Endothelial cell of umbilical vein (primary cell): Measurements from ENCODE around the gene NGEF. TPM values are rescaled to one million over a fixed set of nuclear protein-coding genes. Genes with fewer than 3 reads are reported as not detected.

Source experiments
- BruUV-seq: library from RNA; stranded (reverse); fragments of 400-500 nt; replicated peaks from 2 replicates; lab custom pipeline; 2021; lab: Mats Ljungman, UMichigan
- CTCF ChIA-PET: fragments of 300-600, 350-600 bp; sonication (Branson Sonifier 250); formaldehyde crosslinking; loops from one replicate; lab custom pipeline; 2021; ENCODE audit warnings: antibody characterized with exemption, inconsistent platforms; lab: Charles Lee
- POLR2A ChIA-PET: fragments of 300-600, 350-600 bp; sonication (Branson Sonifier 250); formaldehyde crosslinking; loops from one replicate; lab custom pipeline; 2021; ENCODE audit warnings: antibody characterized with exemption, inconsistent platforms; lab: Charles Lee
- DNase-seq: peaks from one replicate; pipeline ENCODE4 v3.0.0-alpha.2; 2011; ENCODE audit warnings: low read depth, low spot score
- FAIRE-seq: peaks from 2 replicates; lab custom pipeline; 2011; peaks lifted over from hg19 to GRCh38; lab: Jason Lieb, UNC
- H2AFZ ChIP-seq: 2 replicates; pipeline ENCODE4 v1.6.0; 2012; ENCODE audit warnings: low read depth, low read length, control low read depth, inconsistent platforms
- H3K27ac ChIP-seq: 2 replicates; pipeline ENCODE4 v1.5.1; 2011; ENCODE audit warnings: low read depth, mild to moderate bottlenecking, control low read depth, low read length, moderate library complexity; ENCODE audit not compliant: insufficient read depth
- H3K27me3 ChIP-seq, 2 experiments: 2 replicates each; pipeline versions ENCODE4 v1.6.0 to v1.6.1; 2011; ENCODE audit warnings: low read length in 2 of 2, mixed read lengths in 1 of 2; ENCODE audit not compliant: control insufficient read depth in 2 of 2, insufficient read depth in 2 of 2
- H3K36me3 ChIP-seq, 2 experiments: 2 replicates in 1 of 2; 3 replicates in 1 of 2; pipeline ENCODE4 v1.5.1; 2011; ENCODE audit warnings: low read length in 2 of 2, mild to moderate bottlenecking in 1 of 2, moderate library complexity in 1 of 2; ENCODE audit not compliant: control insufficient read depth in 2 of 2, insufficient read depth in 2 of 2; ENCODE audit errors: extremely low read depth in 1 of 2
- H3K4me1 ChIP-seq: 3 replicates; pipeline ENCODE4 v1.5.1; 2011; ENCODE audit warnings: mild to moderate bottlenecking, low read length; ENCODE audit not compliant: control insufficient read depth, insufficient read depth; ENCODE audit errors: extremely low read depth
- H3K4me2 ChIP-seq: 2 replicates; pipeline ENCODE4 v1.6.1; 2011; ENCODE audit warnings: low read length, control low read depth, mixed read lengths; ENCODE audit not compliant: insufficient read depth
- H3K4me3 ChIP-seq, 3 experiments: fragments of 200-600 bp in 1 of 3; sonication (generic), shearing (Covaris generic) in 1 of 3; replicated peaks in 1 of 3; 2 replicates each; pipeline ENCODE4 v1.5.1; 2011 to 2016; ENCODE audit warnings: control low read depth in 3 of 3, low read length in 3 of 3, mild to moderate bottlenecking in 2 of 3, inconsistent platforms in 1 of 3, low read depth in 1 of 3, moderate library complexity in 1 of 3; ENCODE audit not compliant: insufficient read depth in 1 of 3
- H3K79me2 ChIP-seq: 2 replicates; pipeline ENCODE4 v1.6.0; 2012; ENCODE audit warnings: low read length, inconsistent platforms; ENCODE audit not compliant: control insufficient read depth, insufficient read depth
- H3K9ac ChIP-seq: replicated peaks from 2 replicates; pipeline ENCODE3; 2011; ENCODE audit warnings: low read length, control low read depth; ENCODE audit not compliant: insufficient read depth; ENCODE audit errors: extremely low read depth
- H3K9me1 ChIP-seq: replicated peaks from 3 replicates; pipeline ENCODE4 v1.6.0; 2011; ENCODE audit warnings: mild to moderate bottlenecking, low read length; ENCODE audit not compliant: control insufficient read depth, insufficient read depth; ENCODE audit errors: extremely low read depth
- H3K9me3 ChIP-seq: replicated peaks from 2 replicates; pipeline ENCODE4 v1.5.1; 2012; ENCODE audit warnings: low read length, inconsistent platforms; ENCODE audit not compliant: control insufficient read depth, insufficient read depth
- H4K20me1 ChIP-seq: replicated peaks from 2 replicates; pipeline ENCODE3; 2011; ENCODE audit warnings: mild to moderate bottlenecking, low read length; ENCODE audit not compliant: control insufficient read depth, insufficient read depth; ENCODE audit errors: extremely low read depth
- EZH2 ChIP-seq: IDR thresholded peaks from 2 replicates; pipeline ENCODE4 v1.6.1; 2012; ENCODE audit warnings: borderline replicate concordance, low read depth, mild to moderate bottlenecking, moderate library complexity, low read length, inconsistent platforms; ENCODE audit not compliant: severe bottlenecking
- FOS ChIP-seq: IDR thresholded peaks from 2 replicates; pipeline ENCODE4 v1.6.1; 2011; ENCODE audit warnings: mild to moderate bottlenecking, low read length, moderate library complexity, borderline replicate concordance; ENCODE audit not compliant: insufficient read depth
- GATA2 ChIP-seq: IDR thresholded peaks from 2 replicates; pipeline ENCODE4 v1.7.0; 2011; ENCODE audit warnings: low read depth, mild to moderate bottlenecking, moderate library complexity, mixed read lengths, low read length; ENCODE audit not compliant: insufficient read length, insufficient read depth
- JUN ChIP-seq: IDR thresholded peaks from 2 replicates; pipeline ENCODE4 v1.6.1; 2011; ENCODE audit warnings: borderline replicate concordance, low read depth; ENCODE audit not compliant: insufficient read length, insufficient read depth
- MYC ChIP-seq: IDR thresholded peaks from one replicate; pipeline ENCODE4 v1.6.1; 2011; ENCODE audit warnings: mild to moderate bottlenecking, low read depth, low read length
- POLR2A ChIP-seq: IDR thresholded peaks from 2 replicates; pipeline ENCODE4 v1.6.1; 2012; ENCODE audit warnings: low read depth, mild to moderate bottlenecking, control low read depth, low read length
- POLR2AphosphoS5 ChIP-seq: IDR thresholded peaks from 2 replicates; pipeline ENCODE4 v1.6.1; 2012; ENCODE audit warnings: low read depth, mild to moderate bottlenecking, control low read depth, low read length, moderate library complexity; ENCODE audit not compliant: insufficient read depth
- dilution Hi-C: fragments of 300-500 bp; cut with MboI; formaldehyde crosslinking; loops from one replicate; pipeline ENCODE4 v1.15.0; 2019; ENCODE audit warnings: low sequenced_read_pairs; ENCODE audit not compliant: extremely low pct_ligation_motif_present
- intact Hi-C: fragments of 100-400 bp; cut with micrococcal nuclease; formaldehyde crosslinking; loops from one replicate; pipeline ENCODE4 v1.10.0; 2022
- polyA plus RNA-seq, 4 experiments: library from polyadenylated mRNA; depleted of rRNA in 3 of 4; stranded (reverse) in 3 of 4; unstranded in 1 of 4; fragments of >200 nt; gene quantifications; 2 replicates each; pipeline versions ENCODE4 v1.2.1 to v1.2.3, GENCODE V29; 2011 to 2012; ENCODE audit warnings: missing spikeins in 1 of 4
- total RNA-seq: library from RNA; stranded (reverse); gene quantifications from 2 replicates; pipeline ENCODE4 v1.2.3, GENCODE V29; 2021
- TF ChIP-seq, protein P1 (sequence below), 2 donors: IDR thresholded peaks; 1 replicate in 1 of 2; 2 replicates in 1 of 2; pipeline ENCODE4 v1.5.1; 2011; ENCODE audit warnings: low read length in 2 of 2, mild to moderate bottlenecking in 2 of 2, moderate library complexity in 2 of 2, control low read depth in 1 of 2, inconsistent platforms in 1 of 2, low read depth in 1 of 2; ENCODE audit not compliant: insufficient read depth in 1 of 2; ENCODE audit errors: extremely low read depth in 1 of 2
- TF ChIP-seq, protein P2 (sequence below): IDR thresholded peaks from 2 replicates; pipeline ENCODE4 v1.6.1; 2011; ENCODE audit not compliant: insufficient read depth, insufficient read length

The NGEF gene
- total and polyA plus RNA-seq, 2 donors (not counting 3 experiments of a cell fraction or from before 2014, with no cell fraction given) = 0.22 to 0.41 TPM

DNA sequence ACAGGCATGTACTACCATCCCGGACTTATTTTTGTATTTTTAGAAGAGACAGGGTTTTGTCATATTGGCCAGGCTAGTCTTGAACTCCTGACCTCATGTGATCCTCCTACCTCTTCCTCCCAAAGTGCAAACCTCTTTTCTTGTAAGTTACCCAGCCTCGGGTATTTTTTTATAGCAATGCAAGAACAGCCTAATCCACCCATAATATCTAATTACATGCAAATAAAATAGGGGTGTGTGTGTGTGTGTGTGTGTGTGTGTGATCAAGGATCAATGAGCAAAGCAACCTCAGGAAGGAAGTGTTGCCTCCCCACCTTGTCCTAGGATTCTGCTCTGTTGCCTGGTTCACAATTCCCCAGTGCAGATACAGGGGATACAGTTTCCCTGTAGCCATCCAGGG is 45.6 kb downstream of the NGEF start:
- Histone ChIP-seq H3K36me3 (no peaks in the 10 kb centered on the region), H3K9me1 (no peaks in the 10 kb centered on the region), H3K4me2 (no peak overlapping the region), H2AFZ (no peak overlapping the region), H3K4me3 (no peak overlapping the region), H3K9ac (no peak overlapping the region), H3K9me3 (no peaks in the 10 kb centered on the region), H3K4me1 (no peaks in the 10 kb centered on the region), H3K27ac (no peak overlapping the region), H4K20me1 (no peaks in the 10 kb centered on the region), H3K79me2 (no peaks in the 10 kb centered on the region), H3K27me3 (peaks cover 0 to 5% of the 10 kb centered on the region in 2 experiments)
- ChIA-PET CTCF (no interaction called here), POLR2A (no interaction called here)
- dilution Hi-C loops = no loop called here
- TF ChIP-seq GATA2 (no peak), EZH2 (no peak), JUN (no peak), FOS (no peak), POLR2AphosphoS5 (no peak), POLR2A (no peak), MYC (no peak)
- TF ChIP-seq, protein P1, sequence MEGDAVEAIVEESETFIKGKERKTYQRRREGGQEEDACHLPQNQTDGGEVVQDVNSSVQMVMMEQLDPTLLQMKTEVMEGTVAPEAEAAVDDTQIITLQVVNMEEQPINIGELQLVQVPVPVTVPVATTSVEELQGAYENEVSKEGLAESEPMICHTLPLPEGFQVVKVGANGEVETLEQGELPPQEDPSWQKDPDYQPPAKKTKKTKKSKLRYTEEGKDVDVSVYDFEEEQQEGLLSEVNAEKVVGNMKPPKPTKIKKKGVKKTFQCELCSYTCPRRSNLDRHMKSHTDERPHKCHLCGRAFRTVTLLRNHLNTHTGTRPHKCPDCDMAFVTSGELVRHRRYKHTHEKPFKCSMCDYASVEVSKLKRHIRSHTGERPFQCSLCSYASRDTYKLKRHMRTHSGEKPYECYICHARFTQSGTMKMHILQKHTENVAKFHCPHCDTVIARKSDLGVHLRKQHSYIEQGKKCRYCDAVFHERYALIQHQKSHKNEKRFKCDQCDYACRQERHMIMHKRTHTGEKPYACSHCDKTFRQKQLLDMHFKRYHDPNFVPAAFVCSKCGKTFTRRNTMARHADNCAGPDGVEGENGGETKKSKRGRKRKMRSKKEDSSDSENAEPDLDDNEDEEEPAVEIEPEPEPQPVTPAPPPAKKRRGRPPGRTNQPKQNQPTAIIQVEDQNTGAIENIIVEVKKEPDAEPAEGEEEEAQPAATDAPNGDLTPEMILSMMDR (IDR thresholded peaks at IDR 0.05; ENCODE audit: extremely low read depth in 1 of 2, insufficient read depth in 1 of 2, low read depth in 1 of 2, low read length in 2 of 2) = no peak
- TF ChIP-seq, protein P2, sequence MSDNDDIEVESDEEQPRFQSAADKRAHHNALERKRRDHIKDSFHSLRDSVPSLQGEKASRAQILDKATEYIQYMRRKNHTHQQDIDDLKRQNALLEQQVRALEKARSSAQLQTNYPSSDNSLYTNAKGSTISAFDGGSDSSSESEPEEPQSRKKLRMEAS = no peak
- BruUV-seq = no TSS peak
- FAIRE-seq (no peak), DNase-seq (no peak)
- intact Hi-C loops = no loop called here
